ENCODE measurements around the gene APLNR.

DNA sequence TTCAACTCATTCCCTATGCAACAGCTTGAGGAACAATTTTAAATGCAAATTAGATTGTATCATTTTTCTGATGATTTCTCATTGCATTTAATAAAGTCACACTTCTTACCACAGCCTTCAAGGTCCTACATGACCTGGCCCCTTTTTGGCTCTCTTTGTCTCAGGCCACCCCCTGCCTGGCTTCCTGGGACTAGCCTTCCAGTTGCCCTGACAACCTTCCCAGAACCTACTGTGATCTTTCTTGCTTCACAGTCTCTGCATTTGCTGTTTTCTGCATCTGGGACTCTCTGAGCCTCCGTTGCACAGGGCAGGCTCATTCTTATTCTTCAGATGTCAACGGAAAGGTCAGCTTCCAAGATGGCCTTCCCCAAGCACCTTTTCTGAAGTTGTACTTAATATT is 12.9 kb downstream of the APLNR start:
- TF ChIP-seq, protein P1, sequence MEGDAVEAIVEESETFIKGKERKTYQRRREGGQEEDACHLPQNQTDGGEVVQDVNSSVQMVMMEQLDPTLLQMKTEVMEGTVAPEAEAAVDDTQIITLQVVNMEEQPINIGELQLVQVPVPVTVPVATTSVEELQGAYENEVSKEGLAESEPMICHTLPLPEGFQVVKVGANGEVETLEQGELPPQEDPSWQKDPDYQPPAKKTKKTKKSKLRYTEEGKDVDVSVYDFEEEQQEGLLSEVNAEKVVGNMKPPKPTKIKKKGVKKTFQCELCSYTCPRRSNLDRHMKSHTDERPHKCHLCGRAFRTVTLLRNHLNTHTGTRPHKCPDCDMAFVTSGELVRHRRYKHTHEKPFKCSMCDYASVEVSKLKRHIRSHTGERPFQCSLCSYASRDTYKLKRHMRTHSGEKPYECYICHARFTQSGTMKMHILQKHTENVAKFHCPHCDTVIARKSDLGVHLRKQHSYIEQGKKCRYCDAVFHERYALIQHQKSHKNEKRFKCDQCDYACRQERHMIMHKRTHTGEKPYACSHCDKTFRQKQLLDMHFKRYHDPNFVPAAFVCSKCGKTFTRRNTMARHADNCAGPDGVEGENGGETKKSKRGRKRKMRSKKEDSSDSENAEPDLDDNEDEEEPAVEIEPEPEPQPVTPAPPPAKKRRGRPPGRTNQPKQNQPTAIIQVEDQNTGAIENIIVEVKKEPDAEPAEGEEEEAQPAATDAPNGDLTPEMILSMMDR (conservative IDR thresholded peaks at IDR 0.05; ENCODE audit: low read length), result no peak
- TF ChIP-seq EZH2phosphoT487 (IDR thresholded peaks at IDR 0.05; ENCODE audit: borderline replicate concordance, low read depth, low read length), result no peak
